T follicular helper cell (primary cell): ENCODE results near the gene SPC24.

Experiments
- DNase-seq: peaks from one replicate; pipeline ENCODE4 v3.0.0-alpha.2; 2020; ENCODE audit warnings: low read depth

The SPC24 gene

DNA sequence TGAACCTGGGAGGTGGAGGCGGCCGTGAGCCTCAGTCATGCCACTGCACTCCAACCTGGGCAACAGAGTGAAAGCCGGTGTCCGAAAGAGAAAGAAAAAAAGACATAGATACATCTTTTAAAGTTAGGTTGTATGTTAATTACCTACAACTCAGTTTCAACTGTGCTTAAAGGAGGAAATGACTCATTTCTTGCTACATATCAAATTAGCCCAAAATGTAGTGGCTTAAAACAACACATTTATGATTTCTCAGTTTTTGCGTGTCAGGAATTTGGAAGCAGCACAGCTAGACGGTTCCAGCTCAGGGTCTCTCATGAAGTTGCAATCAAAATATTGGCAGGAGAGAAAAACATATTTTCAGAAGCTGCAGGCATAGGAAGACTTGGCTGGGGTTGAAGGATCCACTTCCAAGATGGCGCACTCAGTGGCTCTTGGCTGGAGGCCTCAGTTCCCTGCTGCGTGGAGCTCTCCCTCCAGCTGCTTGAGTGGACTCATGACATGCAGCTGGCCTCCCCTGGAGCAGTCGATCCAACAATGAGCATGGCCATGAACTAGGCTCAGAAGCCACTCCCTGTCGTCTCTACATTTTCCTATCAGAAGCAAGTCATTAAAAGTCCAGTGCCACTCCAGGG is 59.3 kb downstream of the SPC24 start:
- DNase-seq = no peak
